Prostate gland (tissue), 2 donors: Measurements from ENCODE around the gene TSSK6. TPM values are rescaled to one million over a fixed set of nuclear protein-coding genes. Genes with fewer than 3 reads are reported as not detected.

ENCODE experiments used
- DNase-seq: peaks from one replicate; pipeline ENCODE4 v3.0.0-alpha.2; 2019; ENCODE audit warnings: low spot score
- H3K27ac ChIP-seq, 2 donors: fragments of 200-600 bp; sonication (generic); 2 replicates each; pipeline ENCODE4 v1.5.1; 2017 to 2019
- H3K27me3 ChIP-seq: fragments of 200-600 bp; sonication (generic); replicated peaks from 2 replicates; pipeline ENCODE4 v1.5.1; 2019; ENCODE audit not compliant: insufficient read depth
- H3K36me3 ChIP-seq, 2 donors: fragments of 200-600 bp; sonication (generic); 1 replicate in 1 of 2; 2 replicates in 1 of 2; pipeline versions ENCODE4 v1.5.1 to v1.8.1; 2017 to 2019
- H3K4me1 ChIP-seq: fragments of 200-600 bp; sonication (generic); replicated peaks from 2 replicates; pipeline ENCODE4 v1.5.1; 2019
- H3K4me3 ChIP-seq, 2 donors: fragments of 200-600 bp; sonication (generic); 2 replicates each; pipeline ENCODE4 v1.5.1; 2017 to 2019
- H3K9me3 ChIP-seq: fragments of 200-600 bp; sonication (generic); 2 replicates; pipeline ENCODE4 v1.5.1; 2017
- CTCF ChIP-seq, 4 experiments: fragments of 200-600 bp in 2 of 4; fragments of 450-650 bp in 2 of 4; sonication (generic) in 2 of 4; IDR thresholded peaks; 1 replicate in 3 of 4; 2 replicates in 1 of 4; pipeline ENCODE4 v1.5.1; 2016 to 2019; ENCODE audit warnings: antibody characterized with exemption in 4 of 4, mild to moderate bottlenecking in 2 of 4, moderate library complexity in 2 of 4
- POLR2A ChIP-seq: fragments of 450-650 bp; IDR thresholded peaks from one replicate; pipeline ENCODE4 v1.6.1; 2016; ENCODE audit warnings: antibody characterized with exemption, mild to moderate bottlenecking
- POLR2AphosphoS5 ChIP-seq: sonication (generic); formaldehyde crosslinking; IDR thresholded peaks from one replicate; pipeline ENCODE4 v1.6.1; 2017; ENCODE audit warnings: antibody characterized with exemption
- WGBS: methylation state at CpG from one replicate; pipeline ENCODE4 v1.1.5; 2018; 5-methylcytosine and 5-hydroxymethylcytosine counted together
- intact Hi-C: fragments of 100-400 bp; cut with DNase I; formaldehyde crosslinking; loops from one replicate; pipeline ENCODE4 v1.14.2; 2022
- total RNA-seq, 2 donors: library from RNA; depleted of rRNA; stranded (reverse); fragments of >200 nt; gene quantifications; one replicate each; pipeline ENCODE4 v1.1.0, GENCODE V29; 2016

Gene TSSK6
- total RNA-seq, 2 donors from 2014 or later, result 7.3 to 22.3 TPM

- WGBS, result 50% methylated on average over 19 of the region's 19 CpGs
- intact Hi-C loops, result no loop called here
Observed at GRCh38 chr19:19539698-19540063, 24.3 kb upstream of the TSSK6 start.

GRCh38 chr19:19538785-19539166 lies 23.4 kb upstream of the TSSK6 start:
- WGBS, result 27% methylated on average over 7 of the region's 7 CpGs
- no peaks in the 10 kb centered on the region for H3K9me3 ChIP-seq
- peaks cover 6% of the 10 kb centered on the region for H3K27me3 ChIP-seq
- intact Hi-C loops, result no loop called here
- peaks cover 8% of the 10 kb centered on the region for H3K4me1 ChIP-seq
- DNase-seq, result no peak
- H3K27ac ChIP-seq, result no peak overlapping the region
- H3K36me3 ChIP-seq, result no peaks in the 10 kb centered on the region
- H3K4me3 ChIP-seq, result no peak overlapping the region
- TF ChIP-seq POLR2AphosphoS5, result no peak

More at GRCh38 chr19:19539698-19540063, 24.3 kb upstream of the TSSK6 start:
- Histone ChIP-seq H3K9me3 (no peaks in the 10 kb centered on the region), H3K4me3 (no peak overlapping the region), H3K36me3 (no peaks in the 10 kb centered on the region), H3K4me1 (peaks cover 8% of the 10 kb centered on the region), H3K27ac (no peak overlapping the region), H3K27me3 (peaks cover 6% of the 10 kb centered on the region)
- no peak for TF ChIP-seq CTCF (IDR thresholded peaks at IDR 0.05)
- TF ChIP-seq POLR2AphosphoS5, result no peak
- no peak for TF ChIP-seq POLR2A
- no peak for DNase-seq

GRCh38 chr19:19538061-19538784 lies 22.9 kb upstream of the TSSK6 start, which contains the start of gene CILP2:
TSS of gene CILP2 (plus strand) at chr19:19538265. CDS start at chr19:19538350, 85 bp downstream.
- DNase-seq, result no peak
- 2% methylated on average over 54 of the region's 56 CpGs for WGBS
- H3K27me3 ChIP-seq, result peaks cover 6% of the 10 kb centered on the region
- H3K9me3 ChIP-seq, result no peaks in the 10 kb centered on the region
- intact Hi-C loops, result no loop called here
- H3K27ac ChIP-seq, result no peak within 1 kb of the TSS
- H3K4me1 ChIP-seq, result peaks cover 8% of the 10 kb centered on the region
- H3K36me3 ChIP-seq, result no peaks in the 10 kb centered on the region
- TF ChIP-seq POLR2A (no peak), POLR2AphosphoS5 (no peak), CTCF (IDR thresholded peaks at IDR 0.05) (no peak)
- H3K4me3 ChIP-seq, result peak within 1 kb of the TSS; percentile 15 to 27

GRCh38 chr19:19537075-19538048 lies 22.0 kb upstream of the TSSK6 start:
- H3K4me1 ChIP-seq, result peaks cover 8% of the 10 kb centered on the region
- H3K27me3 ChIP-seq, result peaks cover 6% of the 10 kb centered on the region
- intact Hi-C loops, result no loop called here
- DNase-seq, result no peak
- peak overlapping the region; percentile 15 to 27 for H3K4me3 ChIP-seq
- TF ChIP-seq POLR2A (no peak), CTCF (IDR thresholded peaks at IDR 0.05) (no peak), POLR2AphosphoS5 (no peak)
- H3K36me3 ChIP-seq, result no peaks in the 10 kb centered on the region
- no peak overlapping the region for H3K27ac ChIP-seq
- no peaks in the 10 kb centered on the region for H3K9me3 ChIP-seq
- 33% methylated on average over 54 of the region's 59 CpGs for WGBS
